ENCODE results near the gene DMAP1. TPM values are rescaled to one million over a fixed set of nuclear protein-coding genes. Genes with fewer than 3 reads are reported as not detected.
A peak's percentile ranks its signal among the peaks of the same experiment; 100 is the strongest.

DMAP1 gene
- polyA plus RNA-seq, 6 donors from 2014 or later, result 22.8 to 38.3 (median 33.8) TPM

- no peak for ATAC-seq (ENCODE audit: low read depth in 2 of 2)
- peaks cover 12 to 36% (median 13%) of the 10 kb centered on the region in 3 donors for H3K4me1 Mint-ChIP-seq
- H3K27me3 Mint-ChIP-seq, result no peaks in the 10 kb centered on the region
- H3K36me3 Mint-ChIP-seq, result peaks cover 10 to 13% of the 10 kb centered on the region in 2 donors
- H3K4me3 Mint-ChIP-seq, result no peak overlapping the region
- H3K9me3 Mint-ChIP-seq, result no peaks in the 10 kb centered on the region
- peak overlapping the region in 3 of 6 donors; percentile 17 to 67 (median 49) for H3K27ac Mint-ChIP-seq
- no peak for DNase-seq
Observed at GRCh38 chr1:44236490-44237272, 23.4 kb downstream of the DMAP1 start.

GRCh38 chr1:44237721-44238457 lies 24.6 kb downstream of the DMAP1 start:
- Mint-ChIP-seq H3K27ac (no peak overlapping the region), H3K4me3 (peak overlapping the region in 3 of 8 donors; percentile 25 to 72 (median 30))

GRCh38 chr1:44238660-44239059 lies 25.4 kb downstream of the DMAP1 start:
- Mint-ChIP-seq H3K36me3 (peaks cover 0 to 14% of the 10 kb centered on the region in 2 donors), H3K4me1 (peaks cover 12 to 36% (median 16%) of the 10 kb centered on the region in 3 donors), H3K27me3 (no peaks in the 10 kb centered on the region), H3K9me3 (no peaks in the 10 kb centered on the region), H3K27ac (no peak overlapping the region), H3K4me3 (no peak overlapping the region)
- ATAC-seq (ENCODE audit: low read depth in 2 of 2) (no peak), DNase-seq (no peak)

More at GRCh38 chr1:44237721-44238457, 24.6 kb downstream of the DMAP1 start:
- H3K9me3 Mint-ChIP-seq, result no peaks in the 10 kb centered on the region
- peaks cover 0 to 17% of the 10 kb centered on the region in 2 donors for H3K36me3 Mint-ChIP-seq
- DNase-seq, result peak; percentile 28
- H3K4me1 Mint-ChIP-seq, result peaks cover 12 to 36% (median 16%) of the 10 kb centered on the region in 3 donors
- ATAC-seq (ENCODE audit: low read depth in 2 of 2), result peak; percentile 91 to 93
- H3K27me3 Mint-ChIP-seq, result no peaks in the 10 kb centered on the region

GRCh38 chr1:44239331-44239960 lies 26.2 kb downstream of the DMAP1 start:
- no peaks in the 10 kb centered on the region for H3K9me3 Mint-ChIP-seq
- H3K36me3 Mint-ChIP-seq, result peaks cover 0 to 9% of the 10 kb centered on the region in 2 donors
- no peak for ATAC-seq (ENCODE audit: low read depth in 2 of 2)
- H3K27me3 Mint-ChIP-seq, result no peaks in the 10 kb centered on the region
- peak overlapping the region in 2 of 6 donors; percentile 47 to 91 for H3K27ac Mint-ChIP-seq
- no peak for DNase-seq
- H3K4me3 Mint-ChIP-seq, result no peak overlapping the region
- peaks cover 12 to 36% (median 16%) of the 10 kb centered on the region in 3 donors for H3K4me1 Mint-ChIP-seq

- DNase-seq (no peak), ATAC-seq (ENCODE audit: low read depth in 2 of 2) (no peak)
- Mint-ChIP-seq H3K27ac (no peak overlapping the region), H3K9me3 (no peaks in the 10 kb centered on the region), H3K4me3 (no peak overlapping the region), H3K4me1 (peaks cover 12 to 36% (median 19%) of the 10 kb centered on the region in 3 donors), H3K36me3 (peaks cover 0 to 9% of the 10 kb centered on the region in 2 donors), H3K27me3 (no peaks in the 10 kb centered on the region)
Observed at GRCh38 chr1:44239961-44240371, 26.7 kb downstream of the DMAP1 start.

GRCh38 chr1:44240802-44241671 lies 27.8 kb downstream of the DMAP1 start:
- Mint-ChIP-seq H3K27ac (peak overlapping the region in 2 of 6 donors; percentile 45 to 67), H3K9me3 (no peaks in the 10 kb centered on the region), H3K36me3 (peaks cover 0 to 12% of the 10 kb centered on the region in 2 donors), H3K4me1 (peaks cover 13 to 34% (median 21%) of the 10 kb centered on the region in 3 donors), H3K4me3 (peak overlapping the region in 1 of 8 donors; percentile 35), H3K27me3 (no peaks in the 10 kb centered on the region)
- no peak for DNase-seq
- no peak for ATAC-seq (ENCODE audit: low read depth in 2 of 2)

GRCh38 chr1:44242746-44243145 lies 29.5 kb downstream of the DMAP1 start:
- Mint-ChIP-seq H3K9me3 (no peaks in the 10 kb centered on the region), H3K36me3 (peaks cover 0 to 17% of the 10 kb centered on the region in 2 donors), H3K4me1 (peaks cover 21 to 24% (median 24%) of the 10 kb centered on the region in 3 donors), H3K4me3 (no peak overlapping the region), H3K27ac (no peak overlapping the region), H3K27me3 (no peaks in the 10 kb centered on the region)
- DNase-seq (no peak), ATAC-seq (ENCODE audit: low read depth in 2 of 2) (no peak)

GRCh38 chr1:44243782-44244495 lies 30.7 kb downstream of the DMAP1 start:
- ATAC-seq (ENCODE audit: low read depth in 2 of 2) (no peak), DNase-seq (no peak)
- no peak overlapping the region for H3K4me3 Mint-ChIP-seq
- peak overlapping the region in 2 of 6 donors; percentile 20 to 89 for H3K27ac Mint-ChIP-seq
- H3K27me3 Mint-ChIP-seq, result no peaks in the 10 kb centered on the region
- peaks cover 13 to 25% (median 14%) of the 10 kb centered on the region in 3 donors for H3K4me1 Mint-ChIP-seq
- H3K9me3 Mint-ChIP-seq, result no peaks in the 10 kb centered on the region
- H3K36me3 Mint-ChIP-seq, result peaks cover 0 to 17% of the 10 kb centered on the region in 2 donors

- Mint-ChIP-seq H3K4me1 (peaks cover 8 to 21% (median 9%) of the 10 kb centered on the region in 3 donors), H3K9me3 (no peaks in the 10 kb centered on the region), H3K27ac (peak overlapping the region in 1 of 6 donors; percentile 70), H3K4me3 (peak overlapping the region in 1 of 8 donors; percentile 18), H3K27me3 (no peaks in the 10 kb centered on the region), H3K36me3 (peaks cover 0 to 17% of the 10 kb centered on the region in 2 donors)
- DNase-seq (no peak), ATAC-seq (ENCODE audit: low read depth in 2 of 2) (no peak)
Observed at GRCh38 chr1:44244986-44245385, 31.7 kb downstream of the DMAP1 start.

- Mint-ChIP-seq H3K4me3 (no peak overlapping the region), H3K27ac (no peak overlapping the region), H3K27me3 (no peaks in the 10 kb centered on the region), H3K9me3 (no peaks in the 10 kb centered on the region), H3K4me1 (peaks cover 0 to 18% (median 8%) of the 10 kb centered on the region in 3 donors), H3K36me3 (peaks cover 0 to 18% of the 10 kb centered on the region in 2 donors)
- no peak for DNase-seq
- ATAC-seq (ENCODE audit: low read depth in 2 of 2), result no peak
Observed at GRCh38 chr1:44246806-44247205, 33.5 kb downstream of the DMAP1 start.

- Mint-ChIP-seq H3K4me3 (no peak overlapping the region), H3K27ac (no peak overlapping the region), H3K9me3 (no peaks in the 10 kb centered on the region), H3K27me3 (no peaks in the 10 kb centered on the region), H3K36me3 (peaks cover 0 to 15% of the 10 kb centered on the region in 2 donors), H3K4me1 (peaks cover 0 to 18% (median 4%) of the 10 kb centered on the region in 3 donors)
- DNase-seq, result no peak
- ATAC-seq (ENCODE audit: low read depth in 2 of 2), result no peak
Observed at GRCh38 chr1:44249543-44249942, 36.3 kb downstream of the DMAP1 start.
